Measurements from ENCODE around the gene BPGM.
"Not testable (repeated sequence)": the region's sequence is repeated elsewhere in the genome, so short reads cannot be mapped to it uniquely, and the experiment has no call there.

The BPGM gene

DNA sequence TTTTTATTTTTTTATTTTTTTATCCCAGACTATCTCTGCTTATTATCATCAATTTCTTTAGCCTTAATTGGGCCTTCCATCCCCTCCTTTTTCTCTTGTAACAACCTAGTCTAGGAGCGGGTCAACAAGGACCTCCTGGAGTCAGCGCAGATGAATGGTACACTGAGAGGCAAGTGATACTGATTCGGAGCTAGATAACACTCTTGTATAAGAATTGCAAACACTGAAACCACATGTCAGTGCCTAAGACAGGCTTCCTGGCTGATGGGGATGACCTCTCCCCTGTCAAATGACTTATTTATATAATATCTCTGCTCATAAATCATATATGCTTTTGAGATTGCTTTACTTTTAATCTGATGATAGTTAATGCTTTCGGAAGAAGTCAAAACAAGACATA, 22.7 kb downstream of the BPGM start:
- DNase-seq, result no peak

DNA sequence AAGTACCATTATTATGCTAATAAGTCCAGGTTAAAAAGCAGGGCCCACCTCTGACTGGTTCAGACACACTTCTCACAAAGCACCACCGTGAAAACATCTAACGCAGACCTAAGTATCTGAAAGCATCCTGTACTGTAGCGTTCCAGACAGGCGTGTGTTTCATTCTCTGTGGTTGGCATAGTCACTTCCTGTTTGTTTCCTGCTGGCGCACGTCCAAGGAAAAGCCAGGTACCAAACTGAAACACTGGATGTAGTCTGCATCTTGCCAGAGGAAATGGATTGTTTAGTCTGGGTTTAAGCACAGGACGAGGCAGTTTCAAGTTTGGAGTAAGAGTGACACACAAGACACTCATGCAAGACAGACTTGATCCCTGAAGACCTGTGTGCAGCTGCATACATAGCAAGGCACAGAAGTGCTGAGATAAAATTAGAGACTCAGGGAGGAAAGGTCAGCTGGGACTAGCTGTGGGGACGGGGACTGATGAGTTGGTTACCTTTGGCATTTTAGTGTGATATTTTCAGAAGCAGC, 23.3 kb downstream of the BPGM start:
- DNase-seq, result peak; percentile 81

DNA sequence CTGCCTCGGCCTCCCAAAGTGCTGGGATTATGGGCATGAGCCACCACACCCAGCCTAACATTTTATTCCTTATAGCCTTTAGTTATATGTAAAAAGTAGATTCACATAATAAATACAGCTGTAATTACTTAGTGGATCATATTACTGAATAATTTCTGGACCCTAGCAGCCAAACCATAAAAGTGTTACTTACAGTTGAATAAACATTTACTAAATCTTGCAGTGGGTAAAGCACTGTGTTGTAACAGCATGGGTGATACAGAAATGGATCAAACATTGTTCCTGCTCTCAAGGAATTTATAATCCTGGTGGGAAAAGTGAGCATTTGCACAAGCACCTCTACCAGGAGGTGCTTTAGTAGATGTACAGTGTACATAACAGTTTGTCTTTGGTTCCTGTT, 25.0 kb downstream of the BPGM start:
- DNase-seq, result no peak

DNA sequence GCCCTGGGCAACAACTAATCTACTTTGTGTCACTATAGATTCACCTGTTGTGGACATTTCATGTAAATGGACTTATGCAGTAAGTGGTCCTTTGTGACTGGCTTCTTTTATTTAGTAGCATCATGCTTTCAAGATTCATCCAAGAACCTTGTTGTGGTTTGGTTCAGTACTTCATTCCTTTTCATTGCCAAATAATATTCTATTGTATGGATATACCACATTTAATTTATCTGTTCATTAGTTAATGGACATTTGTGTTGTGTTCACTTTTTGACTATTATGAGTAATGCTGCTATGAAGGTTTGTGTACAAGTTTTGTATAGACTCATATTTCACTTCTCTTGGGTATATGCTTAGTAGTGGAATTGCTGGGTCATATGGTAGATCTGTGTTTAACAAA, 27.8 kb downstream of the BPGM start:
- no peak for DNase-seq

DNA sequence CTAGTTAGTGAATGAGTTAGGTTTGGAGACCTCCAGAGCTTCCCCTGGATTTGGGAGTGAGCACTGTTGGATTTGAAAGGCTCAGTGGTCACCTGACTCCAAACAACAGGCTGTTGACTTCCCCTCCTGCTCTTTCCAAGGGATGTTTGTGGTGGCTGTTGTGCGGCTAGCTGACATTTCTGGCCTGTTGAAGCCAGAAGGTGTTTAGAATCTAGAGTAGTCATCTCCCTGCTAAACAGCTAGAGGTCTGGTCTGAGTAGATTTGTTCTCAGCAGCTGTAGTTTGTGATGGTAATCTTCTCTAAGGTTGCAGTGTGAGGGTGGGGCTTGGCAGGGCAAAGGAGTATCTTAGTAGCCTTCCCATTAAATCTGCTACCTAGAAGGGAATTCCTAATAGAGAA, 30.1 kb downstream of the BPGM start:
- no peak for DNase-seq

DNA sequence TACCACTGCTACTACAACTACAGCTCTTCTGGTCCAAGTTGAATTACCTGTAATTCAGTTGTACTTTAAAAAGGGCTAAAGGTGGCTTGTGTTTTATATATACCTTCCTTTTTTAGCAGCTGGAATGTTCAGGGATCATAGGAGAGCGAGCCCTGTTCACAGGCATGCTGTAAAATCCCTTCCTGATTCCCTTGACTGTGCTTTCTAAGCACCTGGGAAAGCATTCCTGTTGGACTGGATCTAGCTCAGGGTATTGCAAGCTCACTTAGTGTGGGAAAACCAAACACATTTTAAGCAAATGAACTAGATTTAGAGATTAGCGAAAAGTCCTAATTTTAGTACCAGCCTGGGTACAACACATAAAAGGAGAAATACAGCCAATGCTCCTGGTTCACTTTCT, 31.5 kb downstream of the BPGM start:
- DNase-seq, result no peak

DNA sequence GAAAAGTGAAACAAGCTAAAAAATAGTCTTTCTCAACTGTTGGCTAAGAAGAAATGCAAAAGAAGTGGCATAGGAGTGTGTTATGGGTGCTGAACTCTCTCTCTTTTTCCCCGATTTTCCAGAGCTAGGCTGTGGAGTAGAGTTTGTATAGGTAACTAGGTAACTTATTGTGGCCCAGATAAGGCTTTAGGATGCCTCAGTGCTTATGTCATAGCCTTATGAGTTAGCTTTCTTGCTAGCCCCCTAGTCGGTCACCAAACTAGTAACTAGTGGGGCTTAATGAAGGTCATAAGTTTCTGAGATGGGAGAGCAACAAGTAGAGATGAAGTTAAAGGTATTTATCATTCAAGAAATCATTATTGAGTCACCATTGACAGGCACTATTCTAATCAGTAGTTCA, 32.4 kb downstream of the BPGM start:
- DNase-seq, result no peak

DNA sequence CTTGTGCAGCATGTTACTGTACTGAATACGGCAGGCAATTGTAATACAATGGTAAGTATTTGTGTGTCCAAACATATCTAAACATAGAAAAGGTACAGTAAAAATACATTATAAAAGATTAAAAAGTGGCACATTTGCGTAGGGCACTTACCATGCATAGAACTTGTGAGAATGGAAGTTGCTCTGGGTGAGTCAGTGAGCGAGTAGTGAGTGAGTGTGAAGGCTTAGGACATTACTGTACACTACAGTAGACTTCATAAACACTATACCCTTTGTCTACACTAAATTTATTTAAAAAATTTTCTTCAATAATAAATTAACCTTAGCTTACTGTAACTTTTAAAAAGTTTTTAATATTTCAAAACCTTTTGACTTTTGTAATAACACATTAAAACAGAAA, 37.5 kb downstream of the BPGM start:
- DNase-seq, result no peak

DNA sequence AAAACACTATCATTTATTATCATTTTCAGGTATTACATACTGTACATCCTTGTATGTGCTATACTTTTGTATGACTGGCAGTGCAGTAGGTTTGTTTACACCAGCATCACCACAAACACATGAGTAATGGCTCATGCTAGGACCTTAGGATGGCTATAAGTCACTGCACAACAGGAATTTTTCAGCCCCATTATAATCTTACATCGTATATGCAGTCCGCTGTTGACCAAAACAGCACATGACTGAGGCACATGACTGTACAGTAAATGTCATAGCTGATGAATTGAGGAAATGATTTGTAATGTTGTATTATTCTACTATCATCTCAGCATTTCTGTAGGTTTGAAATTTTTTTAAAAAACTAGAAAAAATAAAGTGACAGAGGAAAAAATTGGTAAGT, 38.6 kb downstream of the BPGM start:
- DNase-seq, result no peak

DNA sequence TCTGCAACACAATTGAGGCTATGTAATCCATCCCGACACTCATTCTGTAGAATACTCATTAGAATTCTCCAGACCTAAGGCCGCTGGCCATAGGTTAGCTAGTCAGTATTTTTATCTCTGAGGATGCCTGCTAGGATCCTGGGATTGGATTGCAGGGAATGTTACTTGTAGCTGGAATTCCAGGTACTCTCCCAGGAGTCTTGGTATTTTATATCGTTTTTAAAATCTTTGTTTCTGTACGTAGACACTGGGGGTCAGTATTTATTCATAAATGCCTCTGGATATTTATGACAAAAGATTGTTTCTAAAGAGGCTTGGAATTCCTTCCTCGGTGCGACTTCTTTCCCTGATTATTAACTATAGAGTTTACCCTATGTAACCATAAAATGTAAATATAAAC, 40.1 kb downstream of the BPGM start:
- no peak for DNase-seq

DNA sequence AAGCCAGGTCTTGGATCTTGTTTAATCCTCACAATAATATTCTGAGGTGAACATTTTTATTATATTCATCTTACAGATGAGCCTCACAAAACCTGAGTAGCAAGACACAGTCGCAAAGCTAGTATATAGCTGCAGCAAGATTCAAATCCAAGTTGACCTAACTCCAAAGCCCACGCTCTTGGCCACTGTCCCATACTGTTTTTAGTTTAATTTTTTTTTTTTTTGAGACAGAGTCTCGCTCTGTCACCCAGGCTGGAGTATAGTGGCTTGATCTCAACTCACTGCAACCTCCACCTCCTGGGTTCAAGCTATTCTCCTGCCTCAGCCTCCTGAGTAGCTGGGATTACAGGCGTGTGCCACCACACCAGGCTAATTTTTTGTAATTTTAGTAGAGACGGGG, 42.9 kb downstream of the BPGM start:
- DNase-seq, result not testable (repeated sequence)

DNA sequence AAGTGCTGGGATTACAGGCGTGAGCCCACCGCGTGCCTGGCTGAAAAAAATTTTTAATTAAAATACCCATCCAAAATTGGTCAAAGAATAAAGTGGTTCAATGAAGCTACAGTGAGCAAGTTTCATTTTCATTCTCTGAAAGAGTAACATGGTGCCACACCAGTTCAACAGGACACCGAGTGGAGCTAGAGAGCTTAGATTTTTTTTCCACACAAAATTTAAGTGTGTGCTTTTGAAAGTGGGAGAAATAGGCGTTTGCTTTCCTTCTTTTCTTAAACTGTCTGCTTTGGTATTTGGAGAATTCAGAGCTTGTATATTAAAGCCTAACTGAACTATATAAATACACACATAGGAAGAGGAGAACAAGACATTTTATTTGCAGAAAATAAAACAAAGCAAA, 43.4 kb downstream of the BPGM start:
- DNase-seq, result no peak

DNA sequence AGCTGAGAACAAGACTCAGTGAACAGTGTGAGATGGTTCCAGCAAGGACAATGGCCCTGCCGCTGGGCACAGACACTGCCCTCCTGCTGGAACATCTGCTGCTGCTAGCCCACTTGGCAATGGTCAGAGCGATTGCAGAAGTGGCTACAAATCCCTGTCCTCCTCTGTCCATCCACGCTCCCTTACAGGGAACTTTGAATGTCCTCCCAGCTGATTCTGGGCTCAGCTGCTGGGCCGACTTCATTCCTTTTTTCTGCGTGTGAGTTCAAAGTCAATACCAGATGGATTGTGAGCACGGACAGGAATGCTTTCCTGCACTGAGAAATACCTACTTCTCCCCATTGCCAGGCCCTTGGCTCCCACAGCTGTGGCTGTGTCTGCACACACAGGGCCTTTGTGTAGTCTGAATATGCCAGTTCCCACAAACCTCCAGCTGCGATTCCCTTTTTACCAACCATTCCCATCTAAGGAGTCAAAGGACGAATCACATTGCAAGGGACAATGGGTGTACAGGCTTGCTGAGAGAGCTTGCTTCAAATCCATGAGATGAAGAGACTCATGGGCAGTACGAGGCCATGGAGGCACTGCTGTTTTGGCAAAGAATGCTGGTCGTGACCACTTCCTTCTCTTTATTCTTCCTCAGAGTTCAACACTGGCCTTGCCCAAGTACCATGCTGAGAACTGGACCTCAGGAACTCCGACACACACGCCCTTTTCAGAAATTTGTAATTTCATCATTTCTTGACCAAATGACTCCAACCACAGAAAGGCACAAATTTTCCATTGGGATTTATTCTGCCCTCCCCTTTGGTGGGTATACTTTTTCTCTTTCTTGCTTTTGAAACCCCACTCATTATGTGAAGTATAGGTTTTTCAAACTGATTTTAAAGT, 44.2 kb downstream of the BPGM start:
- no peak for DNase-seq

DNA sequence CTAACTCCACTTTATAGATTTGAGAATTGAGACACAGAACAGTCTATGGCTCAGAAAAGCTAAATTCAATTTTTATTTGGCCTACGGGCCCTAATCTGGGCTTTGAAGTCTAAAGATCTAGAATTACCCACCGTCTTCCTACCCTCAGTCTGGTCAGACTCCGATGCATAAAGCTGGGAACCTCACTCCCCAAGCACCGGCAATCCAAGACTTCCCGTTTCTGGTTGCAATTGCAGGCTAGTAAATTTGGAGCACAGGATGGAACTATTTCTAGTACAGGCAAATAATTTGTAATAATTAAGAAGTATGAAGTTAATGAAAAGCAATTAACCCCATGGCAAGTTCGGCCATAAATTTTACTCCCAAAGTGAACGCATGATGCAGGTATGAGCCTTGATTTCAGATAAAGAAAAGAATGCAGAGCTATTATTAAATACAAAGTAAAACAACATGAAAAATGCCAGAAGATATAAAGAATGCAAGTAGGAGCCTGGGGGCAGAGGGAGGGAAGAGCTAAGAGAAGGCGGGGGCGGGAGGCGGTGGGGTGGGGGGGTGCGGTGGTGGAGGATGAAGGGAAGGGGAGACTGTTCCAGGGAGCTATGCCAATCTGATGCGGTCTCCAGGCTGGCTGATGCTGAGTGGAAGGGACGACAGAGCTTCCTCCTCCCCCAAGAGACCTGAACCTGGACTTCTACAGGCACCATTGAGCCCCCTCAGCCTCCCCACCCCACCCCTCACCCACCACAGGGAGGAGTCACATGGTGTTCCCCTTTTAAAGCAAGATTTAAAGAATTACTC, 45.1 kb downstream of the BPGM start:
- no peak for DNase-seq

DNA sequence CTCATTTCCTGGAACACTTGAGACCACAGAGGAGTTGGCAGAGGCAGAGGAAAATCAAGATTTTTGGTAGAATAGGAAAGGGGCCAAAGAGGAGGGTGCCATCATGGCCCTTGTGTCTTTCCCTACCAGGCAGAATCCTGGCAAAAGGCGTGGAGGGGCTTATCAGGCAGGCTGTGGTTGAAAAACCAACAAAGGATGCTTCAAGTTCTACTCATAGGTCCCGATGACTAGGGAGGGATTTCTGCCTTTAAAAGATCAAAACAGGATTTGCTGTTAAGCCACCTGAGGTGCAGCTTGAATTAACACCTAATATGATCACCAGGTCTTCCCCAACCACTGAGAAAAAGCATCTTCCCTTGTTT, 45.7 kb downstream of the BPGM start:
- no peak for DNase-seq

DNA sequence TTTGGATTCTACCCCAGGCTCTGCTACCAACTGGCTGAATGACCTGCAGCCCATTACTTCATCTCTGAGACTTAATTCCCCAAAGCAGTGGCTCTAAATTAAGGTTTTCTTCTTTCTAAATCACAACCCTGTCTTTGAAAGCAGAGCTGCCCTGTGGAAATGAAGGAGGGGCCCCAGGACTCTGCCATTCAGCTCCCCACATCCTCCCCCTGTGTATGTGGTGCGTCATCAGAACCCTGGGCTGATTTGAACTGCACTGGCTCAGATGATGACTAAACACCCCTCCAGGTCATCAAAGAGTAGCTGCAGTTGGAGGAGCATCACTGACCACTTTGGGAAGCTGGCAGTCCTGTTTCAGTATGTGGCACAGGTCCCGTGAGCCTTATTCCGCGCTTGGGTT, 46.6 kb downstream of the BPGM start:
- no peak for DNase-seq

DNA sequence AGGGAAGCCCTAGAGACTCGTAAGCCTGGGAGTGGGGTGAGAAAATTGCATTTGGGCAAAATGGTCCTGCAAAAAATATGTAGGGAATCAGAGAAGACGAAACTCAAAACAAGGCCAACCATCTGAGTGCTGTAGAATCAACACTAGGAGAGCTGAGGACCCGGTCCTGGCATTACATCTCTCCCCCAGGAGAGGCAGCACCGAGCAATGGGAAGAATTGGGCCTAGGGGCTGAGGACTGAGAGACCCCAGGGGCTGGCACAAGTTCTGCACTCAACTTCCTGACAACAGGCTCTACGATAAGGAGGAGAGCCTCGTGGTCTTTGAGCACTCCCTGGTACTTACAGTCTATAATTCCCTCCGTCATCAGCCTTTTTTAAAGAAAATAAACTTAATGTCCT, 47.6 kb downstream of the BPGM start:
- DNase-seq, result no peak

DNA sequence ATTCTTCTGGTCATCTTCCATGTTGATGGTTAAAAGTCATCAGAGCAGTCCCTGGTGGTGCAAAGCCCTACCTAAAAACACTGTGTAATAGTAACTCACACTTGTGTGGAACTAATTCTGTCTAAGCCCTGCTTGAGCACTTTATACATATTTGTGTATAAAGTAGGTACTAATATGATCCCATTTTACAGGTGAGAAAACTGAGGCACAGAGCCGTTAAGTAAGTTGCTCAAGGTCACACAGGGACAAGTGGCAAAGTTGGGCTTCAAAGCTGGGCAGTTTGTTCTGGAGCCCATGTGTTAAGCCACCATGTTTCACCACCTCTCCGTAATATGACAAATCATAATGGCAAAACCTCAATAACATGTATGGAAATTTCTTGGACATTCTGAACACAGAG, 48.1 kb downstream of the BPGM start:
- no peak for DNase-seq

DNA sequence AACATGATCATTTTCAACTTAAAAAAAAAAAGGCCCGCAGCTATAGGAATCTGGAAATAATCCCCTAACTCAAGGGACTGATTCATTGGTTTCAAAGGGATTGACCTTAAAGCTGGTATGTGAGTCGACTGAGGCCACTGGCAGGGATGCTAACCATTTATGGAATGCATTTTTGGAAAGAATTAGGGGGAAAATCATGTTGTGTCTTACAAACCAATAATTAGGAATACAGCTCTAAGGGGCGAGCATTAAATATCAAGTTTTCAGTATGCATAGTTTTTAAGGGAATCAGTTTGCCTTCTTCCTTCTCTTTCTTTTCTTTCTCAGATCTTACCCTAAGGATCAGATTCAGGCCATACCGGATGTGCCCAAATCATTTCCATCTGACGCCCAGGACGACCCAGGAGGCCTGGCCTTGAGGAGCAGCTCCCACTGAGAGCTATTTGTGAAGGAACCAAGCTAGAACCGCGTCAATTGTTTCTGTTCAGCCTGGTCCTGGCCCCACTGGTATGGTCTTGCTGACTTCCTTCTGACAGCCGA, 48.7 kb downstream of the BPGM start:
- no peak for DNase-seq

DNA sequence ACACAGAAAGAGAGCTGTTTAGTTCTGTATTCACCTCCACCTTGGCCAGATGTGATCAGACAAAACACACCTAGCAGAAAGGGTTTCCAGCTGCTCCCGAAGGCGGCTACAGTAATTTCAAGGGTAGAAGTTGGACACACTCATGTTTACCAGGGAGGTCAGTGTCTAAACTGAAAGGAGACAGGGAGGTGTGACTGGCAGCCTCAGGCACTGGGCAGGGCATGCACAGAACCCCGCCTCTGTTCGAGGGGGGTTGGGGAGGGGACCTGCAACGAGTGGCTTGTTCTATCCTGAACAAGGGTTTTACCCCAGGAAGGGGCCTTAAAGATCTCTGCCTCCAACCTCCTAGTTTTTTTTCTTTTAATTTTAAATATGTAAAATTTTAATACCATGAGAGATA, 49.6 kb downstream of the BPGM start:
- DNase-seq, result no peak

DNA sequence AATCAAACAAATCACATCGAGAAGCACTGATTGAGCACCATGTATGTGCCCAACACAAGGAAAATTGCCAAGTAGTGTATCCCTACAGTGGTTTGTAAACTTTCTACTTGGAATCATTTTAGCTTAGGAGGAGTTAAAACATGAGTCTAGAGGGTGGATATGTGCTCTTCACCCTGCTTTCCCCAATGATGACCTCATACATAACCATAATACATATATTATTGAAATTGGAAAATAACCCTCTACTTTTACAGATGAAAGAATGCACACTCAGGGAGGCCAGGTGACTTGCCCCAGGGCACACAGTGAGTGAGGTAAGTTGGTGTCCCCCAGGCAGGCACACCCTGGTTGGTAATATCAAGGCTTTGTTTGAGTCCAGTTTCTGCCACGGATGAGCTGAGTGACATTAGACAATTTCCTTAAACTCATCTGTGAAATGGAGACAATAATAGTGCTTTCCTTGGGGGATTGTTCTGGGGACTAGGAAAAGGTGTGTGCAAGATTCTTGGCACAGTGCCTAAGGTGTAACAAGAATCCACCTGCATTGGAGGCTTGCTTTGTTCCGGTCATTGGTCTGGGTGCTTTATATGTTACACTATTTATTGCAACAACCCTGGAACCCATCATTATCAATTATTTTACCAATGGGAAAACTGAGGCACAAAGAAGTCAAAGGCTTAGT, 50.7 kb downstream of the BPGM start:
- no peak for DNase-seq

DNA sequence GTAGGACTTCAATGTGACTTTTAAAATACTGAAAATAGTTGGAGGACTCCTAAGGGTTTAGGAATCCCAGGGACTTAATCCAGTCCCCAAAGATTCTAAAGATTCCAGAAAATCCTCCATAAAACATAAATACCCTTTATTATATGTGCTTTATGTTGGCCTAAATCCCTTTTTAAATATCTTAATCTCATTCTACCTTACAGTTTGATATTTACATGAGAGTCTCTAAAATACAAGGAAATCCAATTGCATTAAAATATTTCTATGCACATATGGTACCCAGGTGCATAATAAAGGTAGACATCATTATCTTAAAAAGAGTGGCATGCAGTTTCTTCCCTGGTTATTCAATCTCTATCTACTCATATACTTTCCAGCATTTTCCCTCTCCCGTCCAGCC, 51.8 kb downstream of the BPGM start:
- DNase-seq, result no peak
